ENCODE measurements around the gene CYP46A1. TPM values are rescaled to one million over a fixed set of nuclear protein-coding genes. Genes with fewer than 3 reads are reported as not detected.

CYP46A1 gene
- total RNA-seq, 1 experiment from 2014 or later, result not detected

- ChIA-PET POLR2A (ENCODE audit: unreplicated experiment) (no interaction called here), CTCF (no interaction called here)
- Histone ChIP-seq H4K20me1 (ENCODE audit: insufficient read depth) (no peaks in the 10 kb centered on the region), H3K79me2 (ENCODE audit: low read depth) (no peaks in the 10 kb centered on the region), H2AFZ (no peak overlapping the region), H3K9me3 (ENCODE audit: insufficient read depth, low read depth) (no peaks in the 10 kb centered on the region), H3F3A (ENCODE audit: insufficient read depth, low read depth) (no peaks in the 10 kb centered on the region), H3K27me3 (ENCODE audit: insufficient read depth, low read depth) (peaks cover 34% of the 10 kb centered on the region), H3K27ac (no peak overlapping the region), H3K36me3 (ENCODE audit: low read depth) (no peaks in the 10 kb centered on the region), H3K4me1 (replicated peaks; ENCODE audit: insufficient read depth) (no peaks in the 10 kb centered on the region), H3K4me2 (no peak overlapping the region), H3K4me3 (no peak overlapping the region), H3K9me2 (ENCODE audit: insufficient read depth) (no peaks in the 10 kb centered on the region)
- BruUV-seq (replicated peaks), result no TSS peak
- DNase-seq, result no peak
- intact Hi-C loops (cut with micrococcal nuclease; ENCODE audit: unreplicated experiment), result no loop called here
- TF ChIP-seq EZH2 (IDR thresholded peaks at IDR 0.05; ENCODE audit: low read depth) (no peak), CTCF (conservative IDR thresholded peaks at IDR 0.05) (no peak)
Measured at GRCh38 chr14:99713972-99714371, 29.9 kb downstream of the CYP46A1 start.

GRCh38 chr14:99715266-99716000 is 31.3 kb downstream of the CYP46A1 start:
- CTCF ChIA-PET, result no interaction called here
- intact Hi-C loops (cut with micrococcal nuclease; ENCODE audit: unreplicated experiment), result no loop called here
- no TSS peak for BruUV-seq (replicated peaks)

GRCh38 chr14:99716091-99716849 is 32.2 kb downstream of the CYP46A1 start:
- CTCF ChIA-PET, result no interaction called here
- intact Hi-C loops (cut with micrococcal nuclease; ENCODE audit: unreplicated experiment), result no loop called here
- no peak overlapping the region for H3K27ac ChIP-seq
- no peaks in the 10 kb centered on the region for H3K36me3 ChIP-seq (ENCODE audit: low read depth)
- H3K79me2 ChIP-seq (ENCODE audit: low read depth), result no peaks in the 10 kb centered on the region
- no peaks in the 10 kb centered on the region for H3F3A ChIP-seq (ENCODE audit: insufficient read depth, low read depth)
- DNase-seq, result no peak
- H4K20me1 ChIP-seq (ENCODE audit: insufficient read depth), result no peaks in the 10 kb centered on the region
- no peak overlapping the region for H2AFZ ChIP-seq
- no peak overlapping the region for H3K4me3 ChIP-seq
- no peak overlapping the region for H3K4me2 ChIP-seq
- no peaks in the 10 kb centered on the region for H3K9me2 ChIP-seq (ENCODE audit: insufficient read depth)
- H3K9me3 ChIP-seq (ENCODE audit: insufficient read depth, low read depth), result no peaks in the 10 kb centered on the region
- no TSS peak for BruUV-seq (replicated peaks)
- H3K27me3 ChIP-seq (ENCODE audit: insufficient read depth, low read depth), result peaks cover 26% of the 10 kb centered on the region
- no peaks in the 10 kb centered on the region for H3K4me1 ChIP-seq (replicated peaks; ENCODE audit: insufficient read depth)
- TF ChIP-seq CTCF (conservative IDR thresholded peaks at IDR 0.05), result no peak
- no peak for TF ChIP-seq EZH2 (IDR thresholded peaks at IDR 0.05; ENCODE audit: low read depth)
- POLR2A ChIA-PET (ENCODE audit: unreplicated experiment), result no interaction called here

More at GRCh38 chr14:99715266-99716000, 31.3 kb downstream of the CYP46A1 start:
- no peaks in the 10 kb centered on the region for H3K9me3 ChIP-seq (ENCODE audit: insufficient read depth, low read depth)
- H3K79me2 ChIP-seq (ENCODE audit: low read depth), result no peaks in the 10 kb centered on the region
- no peaks in the 10 kb centered on the region for H4K20me1 ChIP-seq (ENCODE audit: insufficient read depth)
- H3K27me3 ChIP-seq (ENCODE audit: insufficient read depth, low read depth), result peaks cover 26% of the 10 kb centered on the region
- no peak overlapping the region for H2AFZ ChIP-seq
- no peaks in the 10 kb centered on the region for H3F3A ChIP-seq (ENCODE audit: insufficient read depth, low read depth)
- no peaks in the 10 kb centered on the region for H3K4me1 ChIP-seq (replicated peaks; ENCODE audit: insufficient read depth)
- TF ChIP-seq EZH2 (IDR thresholded peaks at IDR 0.05; ENCODE audit: low read depth) (no peak), CTCF (conservative IDR thresholded peaks at IDR 0.05) (no peak)
- POLR2A ChIA-PET (ENCODE audit: unreplicated experiment), result no interaction called here
- no peaks in the 10 kb centered on the region for H3K9me2 ChIP-seq (ENCODE audit: insufficient read depth)
- no peak overlapping the region for H3K4me3 ChIP-seq
- no peak for DNase-seq
- no peak overlapping the region for H3K27ac ChIP-seq
- H3K36me3 ChIP-seq (ENCODE audit: low read depth), result no peaks in the 10 kb centered on the region
- no peak overlapping the region for H3K4me2 ChIP-seq
